ENCODE results near the gene SLCO1B1.

The SLCO1B1 gene

GRCh38 chr12:21190016-21190415, 59.0 kb downstream of the SLCO1B1 start:
- TF ChIP-seq CTCF (IDR thresholded peaks at IDR 0.05) = no peak

- TF ChIP-seq CTCF (IDR thresholded peaks at IDR 0.05) = no peak
Observed at GRCh38 chr12:21219206-21219605, 88.2 kb downstream of the SLCO1B1 start.

- no peak for TF ChIP-seq CTCF (IDR thresholded peaks at IDR 0.05)
Observed at GRCh38 chr12:21220266-21220665, 89.3 kb downstream of the SLCO1B1 start.

- TF ChIP-seq CTCF (IDR thresholded peaks at IDR 0.05) = no peak
Observed at GRCh38 chr12:21221072-21221471, 90.1 kb downstream of the SLCO1B1 start.

- TF ChIP-seq CTCF (IDR thresholded peaks at IDR 0.05) = no peak
Observed at GRCh38 chr12:21221778-21222177, 90.8 kb downstream of the SLCO1B1 start.

GRCh38 chr12:21223930-21224329, 92.9 kb downstream of the SLCO1B1 start:
- no peak for TF ChIP-seq CTCF (IDR thresholded peaks at IDR 0.05)

- TF ChIP-seq CTCF (IDR thresholded peaks at IDR 0.05) = no peak
Observed at GRCh38 chr12:21234395-21234794, 103.4 kb downstream of the SLCO1B1 start.

- TF ChIP-seq CTCF (IDR thresholded peaks at IDR 0.05) = no peak
Observed at GRCh38 chr12:21239866-21240265, 108.9 kb downstream of the SLCO1B1 start.

Data from LNCAP (cell line).